ENCODE data around the gene CYP4A22. TPM values are rescaled to one million over a fixed set of nuclear protein-coding genes. Genes with fewer than 3 reads are reported as not detected.

The CYP4A22 gene
- total RNA-seq, 1 donor from 2014 or later = not detected

- Histone ChIP-seq H3K27me3 (ENCODE audit: control insufficient read depth, insufficient read depth, low read length) (no peaks in the 10 kb centered on the region), H3K36me3 (ENCODE audit: control insufficient read depth, insufficient read depth, low read length) (no peaks in the 10 kb centered on the region), H3K4me3 (ENCODE audit: low read depth, low read length) (no peak overlapping the region)
- TF ChIP-seq CTCF (IDR thresholded peaks at IDR 0.05; ENCODE audit: insufficient read depth, low read length, poor library complexity, severe bottlenecking) = no peak
- DNase-seq (ENCODE audit: low read depth) = no peak
Measured at GRCh38 chr1:47178020-47178419, 40.8 kb downstream of the CYP4A22 start.

GRCh38 chr1:47178654-47179016 lies 41.4 kb downstream of the CYP4A22 start:
- TF ChIP-seq CTCF (IDR thresholded peaks at IDR 0.05; ENCODE audit: insufficient read depth, low read length, poor library complexity, severe bottlenecking) = no peak
- DNase-seq (ENCODE audit: low read depth) = no peak

DNA sequence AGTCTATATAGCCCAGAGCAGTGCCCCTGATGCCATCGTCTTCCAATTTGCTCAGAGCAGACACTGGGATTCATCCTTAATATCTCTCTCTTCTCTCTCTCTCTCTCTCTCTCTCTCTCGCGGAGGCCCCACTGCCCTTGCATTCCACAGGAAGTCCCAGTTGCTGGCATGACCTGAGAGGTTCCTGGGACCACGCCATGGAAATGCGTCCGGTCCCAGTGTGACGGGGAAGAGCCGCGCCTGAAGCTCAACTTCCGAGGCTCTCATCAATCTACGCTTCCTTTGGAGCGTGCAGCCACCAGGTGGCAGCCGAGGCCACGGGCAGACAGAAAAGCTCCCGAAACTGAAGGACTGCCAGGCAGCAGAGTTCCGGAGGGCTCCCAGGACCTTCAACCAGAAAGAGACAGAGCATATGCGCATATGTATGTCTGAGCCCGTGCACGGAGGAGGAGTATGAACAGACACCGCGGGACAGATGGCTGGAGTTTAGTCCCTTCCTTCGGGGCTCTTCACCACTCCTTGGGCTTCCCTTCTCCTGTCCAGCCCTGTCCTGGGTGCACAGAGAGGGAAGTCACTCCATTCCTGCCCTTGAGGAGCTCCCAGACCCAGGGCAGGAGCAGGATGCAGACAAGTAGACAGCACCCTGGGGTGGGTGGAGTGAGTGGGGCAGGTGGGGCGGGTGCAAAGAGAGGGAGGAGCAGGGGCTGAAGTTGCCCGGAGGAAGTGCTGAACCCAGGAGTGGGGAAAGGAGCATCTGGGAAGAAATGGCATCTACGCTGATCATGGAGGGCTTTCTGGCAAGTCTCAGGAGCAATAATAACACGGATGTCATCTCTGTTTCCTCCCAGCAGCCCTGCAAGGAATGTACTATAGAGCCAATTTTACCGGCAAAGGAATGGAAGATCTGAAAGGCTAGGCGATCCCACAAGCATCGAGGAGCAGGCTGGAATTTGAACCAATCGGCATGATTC lies 42.1 kb downstream of the CYP4A22 start:
- peak; percentile 80 for DNase-seq (ENCODE audit: low read depth)
- H3K4me3 ChIP-seq (ENCODE audit: low read depth, low read length) = peak overlapping the region; percentile 22
- no peaks in the 10 kb centered on the region for H3K27me3 ChIP-seq (ENCODE audit: control insufficient read depth, insufficient read depth, low read length)
- peak; percentile 96 for TF ChIP-seq CTCF (IDR thresholded peaks at IDR 0.05; ENCODE audit: insufficient read depth, low read length, poor library complexity, severe bottlenecking)
- no peaks in the 10 kb centered on the region for H3K36me3 ChIP-seq (ENCODE audit: control insufficient read depth, insufficient read depth, low read length)

More at GRCh38 chr1:47178654-47179016, 41.4 kb downstream of the CYP4A22 start:
- Histone ChIP-seq H3K27me3 (ENCODE audit: control insufficient read depth, insufficient read depth, low read length) (no peaks in the 10 kb centered on the region), H3K36me3 (ENCODE audit: control insufficient read depth, insufficient read depth, low read length) (no peaks in the 10 kb centered on the region), H3K4me3 (ENCODE audit: low read depth, low read length) (peak overlapping the region; percentile 10)

DNA sequence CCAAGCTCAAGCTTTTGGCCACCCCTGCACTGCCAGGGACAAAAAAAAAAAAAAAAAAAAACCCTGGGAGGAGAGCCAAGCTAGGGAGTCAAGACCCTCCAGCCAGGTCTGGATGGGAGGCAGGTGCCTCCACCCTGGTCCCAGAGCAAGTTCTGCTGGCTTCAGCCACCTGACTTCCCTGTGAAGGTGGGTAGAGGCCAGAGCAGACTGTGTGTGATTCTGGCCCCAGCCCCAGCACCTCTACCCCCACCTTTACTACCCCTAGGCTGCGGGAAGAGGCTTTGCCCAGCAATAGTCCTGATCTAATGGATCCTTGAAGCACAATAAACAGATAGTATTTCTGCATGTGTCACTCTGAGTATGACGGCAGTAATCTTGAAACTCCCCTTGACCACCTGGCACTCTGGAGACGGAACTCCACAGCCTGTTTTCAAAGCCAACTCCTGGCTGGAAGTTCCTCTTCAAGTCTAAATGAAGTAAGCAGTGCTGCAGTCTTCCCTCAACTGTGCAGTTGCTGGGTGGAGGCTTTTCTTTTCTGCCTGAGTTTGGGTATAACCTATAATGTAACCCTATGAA lies 42.8 kb downstream of the CYP4A22 start:
- H3K36me3 ChIP-seq (ENCODE audit: control insufficient read depth, insufficient read depth, low read length) = no peaks in the 10 kb centered on the region
- no peak for DNase-seq (ENCODE audit: low read depth)
- H3K27me3 ChIP-seq (ENCODE audit: control insufficient read depth, insufficient read depth, low read length) = no peaks in the 10 kb centered on the region
- no peak for TF ChIP-seq CTCF (IDR thresholded peaks at IDR 0.05; ENCODE audit: insufficient read depth, low read length, poor library complexity, severe bottlenecking)
- no peak overlapping the region for H3K4me3 ChIP-seq (ENCODE audit: low read depth, low read length)

GRCh38 chr1:47180603-47181094 lies 43.4 kb downstream of the CYP4A22 start:
- Histone ChIP-seq H3K36me3 (ENCODE audit: control insufficient read depth, insufficient read depth, low read length) (no peaks in the 10 kb centered on the region), H3K27me3 (ENCODE audit: control insufficient read depth, insufficient read depth, low read length) (no peaks in the 10 kb centered on the region), H3K4me3 (ENCODE audit: low read depth, low read length) (no peak overlapping the region)
- no peak for TF ChIP-seq CTCF (IDR thresholded peaks at IDR 0.05; ENCODE audit: insufficient read depth, low read length, poor library complexity, severe bottlenecking)
- DNase-seq (ENCODE audit: low read depth) = no peak
